Measurements from ENCODE around the gene CHRM4. TPM values are rescaled to one million over a fixed set of nuclear protein-coding genes. Genes with fewer than 3 reads are reported as not detected.
"Not testable (repeated sequence)": the region's sequence is repeated elsewhere in the genome, so short reads cannot be mapped to it uniquely, and the experiment has no call there.

The CHRM4 gene
- total RNA-seq, 3 donors from 2014 or later (not counting 1 experiment from before 2014, with no cell fraction given) = 2.2 to 6.5 (median 3.7) TPM

DNA sequence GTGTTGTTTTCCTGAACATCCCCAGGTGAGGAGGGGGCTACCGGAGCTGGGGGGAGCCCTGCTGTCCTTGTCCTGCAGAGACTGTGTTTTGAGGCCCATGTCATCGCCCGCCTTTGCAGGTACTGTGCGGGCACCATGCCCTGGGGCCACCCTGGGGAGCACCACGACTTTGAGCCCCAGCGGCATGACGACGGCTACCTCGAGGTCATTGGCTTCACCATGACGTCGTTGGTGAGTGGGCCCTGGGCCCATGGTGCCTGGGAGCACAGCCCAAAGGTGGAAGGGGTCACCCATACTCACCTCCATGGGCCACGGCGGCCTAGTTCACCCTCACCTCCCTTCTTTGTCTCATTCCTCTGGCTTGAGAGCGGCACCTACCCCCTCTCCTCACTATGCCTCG is 16.8 kb downstream of the CHRM4 start:
- Mint-ChIP-seq H3K4me1 (peaks cover 8 to 21% of the 10 kb centered on the region in 2 donors), H3K9me3 (no peaks in the 10 kb centered on the region), H3K36me3 (no peaks in the 10 kb centered on the region), H3K27me3 (ENCODE audit: low read depth in 2 of 2) (no peaks in the 10 kb centered on the region), H3K27ac (no peak overlapping the region), H3K4me3 (no peak overlapping the region)
- no peak for DNase-seq
- no peak for TF ChIP-seq CTCF (IDR thresholded peaks at IDR 0.05)
- intact Hi-C loops (cut with micrococcal nuclease) = no loop called here
- Histone ChIP-seq H3K27me3 (ENCODE audit: control insufficient read depth, insufficient read depth, low read length) (no peaks in the 10 kb centered on the region), H3K9me3 (ENCODE audit: control insufficient read depth, insufficient read depth, low read length) (no peaks in the 10 kb centered on the region), H3K36me3 (ENCODE audit: control insufficient read depth, insufficient read depth, low read length) (peaks cover 81% of the 10 kb centered on the region), H3K4me1 (ENCODE audit: control insufficient read depth, insufficient read depth, low read length) (peaks cover 21% of the 10 kb centered on the region), H3K4me3 (ENCODE audit: low read length) (no peak overlapping the region), H3K27ac (ENCODE audit: low read length) (no peak overlapping the region)
- ATAC-seq = no peak
- 96% methylated on average over 15 of the region's 15 CpGs for WGBS (ENCODE audit: insufficient coverage)

GRCh38 chr11:46373787-46374740 is 17.5 kb downstream of the CHRM4 start:
- ATAC-seq (no peak), DNase-seq (no peak)
- Histone ChIP-seq H3K4me1 (ENCODE audit: control insufficient read depth, insufficient read depth, low read length) (peaks cover 13% of the 10 kb centered on the region), H3K36me3 (ENCODE audit: control insufficient read depth, insufficient read depth, low read length) (peaks cover 87% of the 10 kb centered on the region), H3K27ac (ENCODE audit: low read length) (no peak overlapping the region), H3K4me3 (ENCODE audit: low read length) (no peak overlapping the region), H3K9me3 (ENCODE audit: control insufficient read depth, insufficient read depth, low read length) (no peaks in the 10 kb centered on the region), H3K27me3 (ENCODE audit: control insufficient read depth, insufficient read depth, low read length) (no peaks in the 10 kb centered on the region)
- H3K27ac Mint-ChIP-seq = no peak overlapping the region
- TF ChIP-seq CTCF (IDR thresholded peaks at IDR 0.05) = no peak
- H3K9me3 Mint-ChIP-seq = no peaks in the 10 kb centered on the region
- 95% methylated on average over 30 of the region's 30 CpGs for WGBS (ENCODE audit: insufficient coverage)
- peaks cover 3 to 20% of the 10 kb centered on the region in 2 donors for H3K4me1 Mint-ChIP-seq
- no peaks in the 10 kb centered on the region for H3K27me3 Mint-ChIP-seq (ENCODE audit: low read depth in 2 of 2)
- intact Hi-C loops (cut with micrococcal nuclease) = no loop called here
- H3K36me3 Mint-ChIP-seq = no peaks in the 10 kb centered on the region
- H3K4me3 Mint-ChIP-seq = no peak overlapping the region

DNA sequence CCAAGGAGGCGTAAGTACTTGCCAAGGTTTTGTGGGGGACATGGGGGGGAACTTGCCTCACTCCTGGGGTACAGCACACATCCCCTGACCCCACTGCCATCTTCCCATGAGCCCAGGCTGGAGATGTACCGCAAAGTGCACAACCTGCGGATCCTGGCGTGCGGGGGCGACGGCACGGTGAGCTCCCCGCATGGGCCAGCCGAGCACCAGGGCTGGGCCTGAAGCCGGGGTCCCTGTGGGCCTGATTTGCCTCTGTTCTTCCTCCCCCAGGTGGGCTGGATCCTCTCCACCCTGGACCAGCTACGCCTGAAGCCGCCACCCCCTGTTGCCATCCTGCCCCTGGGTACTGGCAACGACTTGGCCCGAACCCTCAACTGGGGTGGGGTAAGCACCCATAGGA is 19.1 kb downstream of the CHRM4 start:
- H3K4me3 ChIP-seq (ENCODE audit: low read length); H3K27ac Mint-ChIP-seq; ATAC-seq; DNase-seq; intact Hi-C loops (cut with micrococcal nuclease); H3K9me3 Mint-ChIP-seq; H3K9me3 ChIP-seq (ENCODE audit: control insufficient read depth, insufficient read depth, low read length); H3K27me3 ChIP-seq (ENCODE audit: control insufficient read depth, insufficient read depth, low read length); H3K27ac ChIP-seq (ENCODE audit: low read length); H3K27me3 Mint-ChIP-seq (ENCODE audit: low read depth in 2 of 2); H3K4me1 ChIP-seq (ENCODE audit: control insufficient read depth, insufficient read depth, low read length); H3K4me3 Mint-ChIP-seq; H3K36me3 Mint-ChIP-seq: not testable (repeated sequence)
- H3K36me3 ChIP-seq (ENCODE audit: control insufficient read depth, insufficient read depth, low read length) = peaks cover 87% of the 10 kb centered on the region
- 95% methylated on average over 15 of the region's 15 CpGs for WGBS (ENCODE audit: insufficient coverage)
- H3K4me1 Mint-ChIP-seq = peaks cover 6 to 23% of the 10 kb centered on the region in 2 donors

- no peaks in the 10 kb centered on the region for H3K27me3 ChIP-seq (ENCODE audit: control insufficient read depth, insufficient read depth, low read length)
- no peak overlapping the region for H3K27ac Mint-ChIP-seq
- no peak for ATAC-seq
- no peak for DNase-seq
- H3K4me1 ChIP-seq (ENCODE audit: control insufficient read depth, insufficient read depth, low read length) = peaks cover 11% of the 10 kb centered on the region
- intact Hi-C loops (cut with micrococcal nuclease) = no loop called here
- peaks cover 85% of the 10 kb centered on the region for H3K36me3 ChIP-seq (ENCODE audit: control insufficient read depth, insufficient read depth, low read length)
- H3K4me1 Mint-ChIP-seq = peaks cover 6 to 24% of the 10 kb centered on the region in 2 donors
- TF ChIP-seq CTCF (IDR thresholded peaks at IDR 0.05) = no peak
- no peak overlapping the region for H3K27ac ChIP-seq (ENCODE audit: low read length)
- no peaks in the 10 kb centered on the region for H3K27me3 Mint-ChIP-seq (ENCODE audit: low read depth in 2 of 2)
- no peak overlapping the region for H3K4me3 ChIP-seq (ENCODE audit: low read length)
- H3K9me3 Mint-ChIP-seq = no peaks in the 10 kb centered on the region
- H3K9me3 ChIP-seq (ENCODE audit: control insufficient read depth, insufficient read depth, low read length) = no peaks in the 10 kb centered on the region
- H3K36me3 Mint-ChIP-seq = no peaks in the 10 kb centered on the region
- H3K4me3 Mint-ChIP-seq = no peak overlapping the region
- 89% methylated on average over 10 of the region's 10 CpGs for WGBS (ENCODE audit: insufficient coverage)
Measured at GRCh38 chr11:46372086-46372485, 19.5 kb downstream of the CHRM4 start.

DNA sequence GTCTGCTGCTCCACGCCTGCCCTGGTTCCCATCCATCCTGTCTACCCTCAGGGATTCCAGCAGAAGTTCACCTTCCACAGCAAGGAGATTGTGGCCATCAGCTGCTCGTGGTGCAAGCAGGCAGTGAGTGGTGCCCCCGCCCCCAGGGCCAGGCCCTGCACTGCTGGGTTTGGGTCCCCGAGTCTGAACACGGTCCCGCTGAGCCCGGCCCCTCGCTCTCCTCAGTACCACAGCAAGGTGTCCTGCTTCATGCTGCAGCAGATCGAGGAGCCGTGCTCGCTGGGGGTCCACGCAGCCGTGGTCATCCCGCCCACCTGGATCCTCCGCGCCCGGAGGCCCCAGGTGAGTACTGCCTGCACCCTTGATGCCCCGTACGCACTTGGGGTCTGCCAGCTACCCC is 20.3 kb downstream of the CHRM4 start:
- H3K36me3 Mint-ChIP-seq; intact Hi-C loops (cut with micrococcal nuclease); H3K9me3 Mint-ChIP-seq; H3K27me3 ChIP-seq (ENCODE audit: control insufficient read depth, insufficient read depth, low read length); H3K27ac ChIP-seq (ENCODE audit: low read length); H3K27ac Mint-ChIP-seq; H3K9me3 ChIP-seq (ENCODE audit: control insufficient read depth, insufficient read depth, low read length); ATAC-seq; H3K4me3 Mint-ChIP-seq; H3K27me3 Mint-ChIP-seq (ENCODE audit: low read depth in 2 of 2); DNase-seq; H3K4me3 ChIP-seq (ENCODE audit: low read length): not testable (repeated sequence)
- H3K4me1 ChIP-seq (ENCODE audit: control insufficient read depth, insufficient read depth, low read length) = peaks cover 18% of the 10 kb centered on the region
- H3K4me1 Mint-ChIP-seq = peaks cover 6 to 26% of the 10 kb centered on the region in 2 donors
- WGBS (ENCODE audit: insufficient coverage) = 92% methylated on average over 19 of the region's 19 CpGs
- peaks cover 82% of the 10 kb centered on the region for H3K36me3 ChIP-seq (ENCODE audit: control insufficient read depth, insufficient read depth, low read length)
